Nucleus accumbens (tissue), 56 donors: ENCODE data around the gene KCNK2.
"Not testable (repeated sequence)": the region's sequence is repeated elsewhere in the genome, so short reads cannot be mapped to it uniquely, and the experiment has no call there.

Experiments
- DNase-seq, 56 donors: peaks; one replicate each; lab custom pipeline; 2025; lab: John Stamatoyannopoulos, UW

Gene KCNK2

DNA sequence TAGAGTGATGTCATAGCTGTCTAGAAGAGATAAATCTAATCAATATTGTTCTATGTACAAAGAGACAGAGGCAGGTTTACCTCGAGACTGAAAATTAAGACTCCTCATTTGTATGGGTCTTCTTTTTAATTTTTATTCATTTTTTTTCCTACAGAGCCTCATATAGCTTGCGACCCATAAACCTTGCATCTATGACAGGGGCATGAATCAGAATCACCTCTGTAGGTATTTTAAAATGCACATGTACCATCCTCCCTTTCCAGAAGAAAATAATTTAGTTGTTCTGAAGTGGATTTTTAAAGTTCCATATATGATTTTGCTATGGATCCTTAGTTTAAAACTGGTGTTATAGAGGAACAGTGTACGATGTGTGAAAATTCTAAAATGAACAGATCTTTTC is 64.5 kb downstream of the KCNK2 start:
- DNase-seq: no peak

- no peak for DNase-seq
These were observed 69.5 kb downstream of the KCNK2 start for GRCh38 chr1:215151841-215152549.

DNA sequence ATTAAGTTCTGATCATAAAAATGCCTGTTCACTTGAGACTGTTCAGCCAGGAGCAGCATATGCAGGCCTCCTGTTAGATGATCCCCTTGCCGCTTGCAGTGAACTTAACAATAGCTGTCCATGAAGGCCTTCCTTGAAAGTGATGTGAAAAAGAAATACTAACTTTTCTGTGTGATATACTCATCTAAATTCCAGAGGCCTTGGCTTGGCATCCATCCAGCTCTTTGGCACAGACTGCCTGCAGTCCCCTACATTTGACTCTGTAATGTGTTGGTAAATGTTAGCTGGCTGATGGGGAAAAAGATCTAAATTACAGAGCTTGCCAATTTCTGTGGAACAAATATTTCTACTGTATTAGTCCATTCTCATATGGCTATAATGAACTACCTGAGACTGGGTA is 73.7 kb downstream of the KCNK2 start:
- DNase-seq: no peak

GRCh38 chr1:215160351-215160750 is 77.8 kb downstream of the KCNK2 start:
- DNase-seq: no peak

- not testable (repeated sequence) for DNase-seq
These were observed 80.6 kb downstream of the KCNK2 start for GRCh38 chr1:215163144-215163543.

DNA sequence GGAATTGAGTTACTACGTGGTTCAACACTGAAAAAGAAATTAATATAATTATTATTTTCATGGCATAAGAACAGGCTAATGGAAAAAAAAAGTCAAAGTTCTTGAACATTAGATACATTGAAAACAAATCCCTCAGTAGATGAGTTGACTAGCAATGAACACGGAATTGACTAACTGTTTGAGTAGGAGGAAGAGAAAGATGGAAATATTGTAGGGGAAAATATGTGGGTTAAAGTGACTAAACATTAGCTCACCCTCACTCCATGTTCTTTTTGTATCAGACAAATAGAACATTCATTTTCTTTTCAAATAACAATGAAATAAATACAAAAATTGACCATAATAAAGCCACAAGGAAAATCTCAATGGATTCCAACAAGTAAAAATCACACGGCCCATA is 84.3 kb downstream of the KCNK2 start:
- no peak for DNase-seq

DNA sequence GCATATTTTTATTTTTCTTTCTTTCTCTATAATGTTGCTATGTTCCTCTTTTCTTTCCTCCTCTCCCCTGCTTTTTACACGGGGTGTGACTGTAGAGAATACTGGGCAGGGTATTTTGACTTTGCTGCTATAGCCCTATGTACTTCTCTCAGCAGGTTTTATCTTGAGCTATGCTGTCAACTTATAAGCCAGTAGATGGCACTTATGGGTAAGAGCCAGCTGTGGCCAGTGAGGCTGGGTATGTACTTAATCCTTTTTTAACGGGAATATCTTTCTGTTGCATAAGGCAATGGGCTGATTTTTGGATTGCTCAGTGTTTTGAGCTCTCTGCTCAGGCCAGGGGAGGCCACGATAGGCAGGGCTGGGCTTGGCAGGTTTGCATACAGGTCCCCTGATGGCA is 99.0 kb downstream of the KCNK2 start:
- no peak for DNase-seq

DNA sequence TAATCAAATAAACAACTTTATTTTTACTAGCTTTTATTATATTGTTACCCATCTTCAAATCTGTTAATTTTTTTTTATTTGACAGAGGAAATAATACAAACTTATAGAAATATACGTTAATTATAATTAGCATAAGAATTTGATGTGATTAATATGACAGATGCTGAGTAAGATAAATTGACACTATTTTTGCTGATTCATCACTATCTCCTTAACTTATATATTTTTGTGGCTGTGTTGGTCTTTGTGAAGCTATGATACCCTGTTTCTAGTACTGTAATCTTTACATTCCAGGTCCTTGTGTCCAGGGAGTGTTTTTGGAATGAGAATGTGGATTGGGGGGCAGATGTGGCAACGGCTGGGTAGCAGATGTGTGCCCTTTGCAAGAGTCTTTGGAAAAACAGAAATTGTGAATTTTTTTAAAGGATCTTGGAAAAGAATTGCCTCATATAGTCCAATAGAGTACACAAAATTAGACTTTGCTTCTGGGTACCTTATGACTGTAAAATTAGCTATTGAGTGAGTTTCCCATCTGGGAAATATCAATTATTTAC is 102.6 kb downstream of the KCNK2 start:
- DNase-seq: no peak

DNA sequence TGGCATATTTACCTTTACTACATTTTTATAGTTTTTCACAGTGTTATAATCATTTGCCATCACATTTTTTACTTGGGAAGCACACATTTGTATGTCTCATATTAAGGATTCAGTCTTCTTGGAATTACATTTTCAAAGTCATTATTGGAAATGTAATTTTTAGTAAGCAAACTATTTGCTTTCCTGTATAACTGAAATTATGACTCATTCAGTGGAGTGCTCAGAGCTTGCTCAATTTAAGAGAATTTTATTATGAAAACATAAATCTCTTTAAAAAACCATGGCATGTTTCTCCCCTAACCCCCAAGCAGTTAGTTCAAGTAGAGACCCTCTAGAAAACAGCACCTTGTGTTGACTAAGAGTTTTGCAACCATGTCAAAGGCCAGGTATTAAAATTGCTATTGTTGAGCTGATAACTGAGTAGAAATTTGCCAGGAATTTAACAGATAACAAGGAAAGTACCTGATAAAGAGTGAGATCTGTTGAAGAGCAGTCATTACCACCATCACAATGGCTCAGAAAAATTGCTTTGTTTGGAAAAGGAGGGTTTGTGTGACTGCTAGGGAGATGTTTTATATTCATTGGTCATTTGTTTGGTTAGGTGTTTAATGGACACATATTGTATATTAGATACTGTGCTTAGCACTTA is 105.9 kb downstream of the KCNK2 start:
- no peak for DNase-seq

GRCh38 chr1:215192306-215192705 is 109.8 kb downstream of the KCNK2 start:
- DNase-seq: no peak

- DNase-seq: no peak
These were observed 115.5 kb downstream of the KCNK2 start for GRCh38 chr1:215198021-215198420.

- DNase-seq: no peak
These were observed 117.6 kb downstream of the KCNK2 start for GRCh38 chr1:215200121-215200520.

DNA sequence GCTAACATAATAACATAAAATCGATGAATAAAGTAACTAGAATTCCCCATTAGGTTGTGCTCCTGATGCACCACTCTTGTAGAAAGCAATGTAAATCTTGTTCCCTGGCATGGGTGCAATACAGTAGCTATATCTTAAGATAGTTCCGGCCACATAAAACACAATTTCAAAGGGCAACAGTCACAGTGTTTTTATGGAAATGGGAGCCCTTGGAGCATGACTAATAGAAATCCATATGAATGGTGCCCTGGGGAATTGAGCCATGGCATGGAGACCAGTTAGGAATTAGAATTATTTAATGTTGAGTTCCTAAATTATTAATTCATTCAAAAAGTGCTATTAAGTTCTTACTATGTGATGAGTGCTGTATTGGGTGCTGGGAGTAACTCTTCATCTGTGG is 118.7 kb downstream of the KCNK2 start:
- no peak for DNase-seq

- no peak for DNase-seq
These were observed 120.3 kb downstream of the KCNK2 start for GRCh38 chr1:215202868-215203267.

DNA sequence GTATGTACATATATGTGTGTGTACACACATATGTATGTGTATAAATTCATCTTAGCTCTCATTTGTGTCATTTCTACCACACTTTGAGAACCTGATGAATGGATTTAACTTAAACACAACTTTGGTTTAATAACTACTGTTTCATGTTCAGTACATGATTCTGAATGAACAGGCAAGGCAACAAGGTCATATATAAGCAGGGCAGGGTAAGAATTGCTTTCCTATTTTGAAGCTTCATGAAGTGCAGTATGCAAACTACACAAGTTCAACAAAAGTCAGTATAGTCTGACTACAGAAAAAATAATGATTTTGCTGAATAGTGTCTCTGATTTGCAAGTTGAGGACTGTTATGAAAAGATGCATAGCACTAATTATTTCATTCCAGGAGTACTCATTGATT is 127.6 kb downstream of the KCNK2 start:
- DNase-seq: no peak

- DNase-seq: no peak
These were observed 133.3 kb downstream of the KCNK2 start for GRCh38 chr1:215215846-215216245.

DNA sequence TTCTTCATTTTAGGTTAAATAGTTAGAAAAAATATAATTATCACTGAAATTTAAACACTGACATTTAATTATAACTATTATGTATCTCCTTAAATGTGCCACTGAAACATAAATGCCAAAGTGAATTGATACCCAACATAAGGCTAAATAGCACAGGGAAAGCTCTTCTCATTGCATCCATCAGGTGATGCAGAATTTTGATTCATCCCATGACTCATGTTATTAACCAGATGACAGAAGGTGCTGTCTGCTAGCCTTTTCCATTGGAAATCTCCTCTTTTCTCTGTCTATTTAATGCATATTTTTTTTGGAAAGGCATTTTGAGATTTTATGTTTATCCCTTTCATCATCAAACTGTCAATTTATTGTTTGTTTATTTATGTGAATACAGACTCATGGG is 136.8 kb downstream of the KCNK2 start:
- no peak for DNase-seq

DNA sequence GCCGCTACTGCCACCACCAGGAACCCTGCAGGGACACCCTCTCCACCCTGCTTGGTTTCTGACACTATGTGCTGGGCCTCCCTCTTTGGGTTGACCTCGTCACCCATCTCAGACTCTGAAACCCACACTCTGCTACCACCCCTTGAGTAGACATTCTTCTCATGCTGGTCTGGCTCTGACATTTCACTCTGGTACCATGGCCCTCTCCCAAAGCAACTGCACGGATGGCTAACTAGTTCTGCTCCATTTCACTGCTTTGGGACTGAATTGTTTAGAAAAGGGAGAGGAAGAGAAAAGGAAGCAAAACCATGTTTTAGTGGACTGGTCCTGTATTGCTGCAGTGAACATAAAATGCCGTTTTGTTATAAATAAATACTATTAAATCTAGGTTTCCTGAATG is 137.8 kb downstream of the KCNK2 start:
- no peak for DNase-seq

DNA sequence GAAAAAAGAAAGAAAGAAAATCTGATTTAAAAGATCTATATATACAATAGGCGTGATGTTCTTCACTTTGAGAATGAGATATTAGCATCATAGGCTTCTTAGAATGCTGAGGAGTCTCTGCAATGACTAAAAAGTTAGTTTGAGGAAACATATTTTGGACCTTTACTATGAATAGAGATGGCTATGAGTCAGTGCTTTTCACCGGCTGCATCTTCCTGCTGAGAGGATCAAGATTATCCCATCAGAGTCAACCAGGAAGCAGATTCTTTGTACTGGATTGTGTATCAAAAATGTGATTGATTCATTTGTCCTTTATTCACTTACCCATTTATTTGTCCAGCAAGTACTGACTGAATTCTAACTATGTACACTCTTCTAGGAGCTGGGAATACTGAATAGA is 144.2 kb downstream of the KCNK2 start:
- DNase-seq: no peak

DNA sequence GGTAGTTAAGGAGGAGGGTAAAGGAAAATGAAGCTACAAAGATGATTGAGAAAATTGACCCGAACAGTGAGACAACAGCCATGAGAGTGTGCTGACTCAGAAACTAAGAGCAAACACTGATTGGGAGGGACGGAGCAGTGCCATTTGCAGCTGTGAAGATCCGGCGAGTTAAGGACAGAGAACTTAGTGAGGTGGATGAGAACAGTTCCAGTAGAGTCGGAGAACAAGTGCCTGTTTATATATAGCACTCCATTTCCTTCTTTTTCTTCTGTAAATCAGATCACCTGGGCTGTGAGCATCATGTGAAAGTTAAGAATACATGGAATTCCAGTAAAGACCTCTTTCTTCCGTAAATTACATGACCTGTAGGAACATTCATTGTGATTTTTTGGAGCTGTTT is 145.7 kb downstream of the KCNK2 start:
- DNase-seq: no peak

- no peak for DNase-seq
These were observed 158.9 kb downstream of the KCNK2 start for GRCh38 chr1:215241451-215241850.

GRCh38 chr1:215243345-215244054 is 161.0 kb downstream of the KCNK2 start:
- no peak for DNase-seq
